ENCODE data around the gene TP53BP2. TPM values are rescaled to one million over a fixed set of nuclear protein-coding genes. Genes with fewer than 3 reads are reported as not detected.
"Not testable (repeated sequence)": the region's sequence is repeated elsewhere in the genome, so short reads cannot be mapped to it uniquely, and the experiment has no call there.

The TP53BP2 gene
- total RNA-seq, 1 donor from 2014 or later: 63.8 TPM

GRCh38 chr1:223843934-223844786 is 1.6 kb downstream of the TP53BP2 start:
- TF ChIP-seq CTCF (IDR thresholded peaks at IDR 0.05; ENCODE audit: unreplicated experiment): no peak
- peaks cover 34% of the 10 kb centered on the region for H3K4me1 Mint-ChIP-seq
- no peaks in the 10 kb centered on the region for H3K36me3 Mint-ChIP-seq
- H3K27ac Mint-ChIP-seq: peak overlapping the region; percentile 99
- no peaks in the 10 kb centered on the region for H3K9me3 Mint-ChIP-seq
- H3K27me3 Mint-ChIP-seq (ENCODE audit: low read depth): no peaks in the 10 kb centered on the region
- peak overlapping the region; percentile 95 for H3K4me3 Mint-ChIP-seq
- no peak for DNase-seq (ENCODE audit: low spot score in 2 of 2, unreplicated experiment in 2 of 2)

DNA sequence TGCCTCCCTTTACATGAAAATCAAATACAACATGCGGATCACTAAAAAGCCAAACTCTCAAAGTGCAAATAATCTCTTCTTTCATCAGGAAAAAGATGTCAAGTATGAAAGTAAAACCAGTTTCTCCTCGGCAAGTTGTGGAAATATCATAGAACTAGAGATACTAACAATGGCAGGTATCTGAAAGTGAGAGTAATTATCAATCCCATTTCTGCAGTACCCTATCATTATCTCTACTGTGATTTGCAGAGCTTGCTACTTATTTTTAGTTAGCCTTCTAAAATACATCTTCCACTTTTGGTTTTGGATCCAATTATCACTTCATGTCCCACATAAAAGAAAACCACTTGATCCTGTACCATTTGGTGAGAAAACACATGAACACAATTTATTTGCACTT is 3.0 kb downstream of the TP53BP2 start:
- H3K4me3 Mint-ChIP-seq: no peak overlapping the region
- TF ChIP-seq CTCF (IDR thresholded peaks at IDR 0.05; ENCODE audit: unreplicated experiment): no peak

DNA sequence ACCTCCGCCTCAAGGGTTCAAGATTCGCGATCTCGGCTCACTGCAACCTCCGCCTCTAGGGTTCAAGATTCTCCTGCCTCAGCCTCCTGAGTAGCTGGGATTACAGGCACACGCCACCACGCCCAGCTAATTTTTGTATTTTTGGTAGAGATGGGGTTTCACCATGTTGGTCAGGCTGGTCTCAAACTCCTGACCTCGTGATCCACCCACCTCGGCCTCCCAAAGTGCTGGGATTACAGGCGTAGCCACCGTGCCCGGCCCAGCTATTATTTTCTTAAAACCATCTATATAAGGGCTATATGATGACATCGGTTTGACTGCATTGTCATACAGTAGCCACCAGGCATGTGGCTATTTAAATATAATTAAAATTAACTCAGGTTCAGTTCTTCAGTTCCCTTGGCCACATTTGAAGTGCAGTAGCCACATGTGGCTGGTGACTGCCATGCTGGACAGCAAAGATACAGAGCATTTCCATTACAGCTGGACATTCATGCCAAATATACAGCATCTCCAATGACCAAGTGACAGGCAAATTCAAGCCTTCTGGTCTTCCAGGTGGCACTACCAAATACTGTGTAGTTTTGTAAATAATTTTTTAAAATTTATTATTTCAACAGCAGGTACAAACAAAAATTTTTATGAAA is 3.6 kb downstream of the TP53BP2 start:
- peaks cover 48% of the 10 kb centered on the region for H3K4me1 Mint-ChIP-seq
- not testable (repeated sequence) for H3K36me3 Mint-ChIP-seq; H3K27me3 Mint-ChIP-seq (ENCODE audit: low read depth)

More for the DNA sequence above, 3.0 kb downstream of the TP53BP2 start:
- Mint-ChIP-seq H3K36me3 (peaks cover 1% of the 10 kb centered on the region), H3K27ac (peak overlapping the region; percentile 15), H3K9me3 (no peaks in the 10 kb centered on the region), H3K4me1 (peaks cover 46% of the 10 kb centered on the region), H3K27me3 (ENCODE audit: low read depth) (no peaks in the 10 kb centered on the region)
- DNase-seq (ENCODE audit: low spot score in 2 of 2, unreplicated experiment in 2 of 2): no peak

GRCh38 chr1:223840254-223840653 is 5.5 kb downstream of the TP53BP2 start:
- Mint-ChIP-seq H3K27me3 (ENCODE audit: low read depth) (no peaks in the 10 kb centered on the region), H3K36me3 (peaks cover 1% of the 10 kb centered on the region), H3K4me3 (no peak overlapping the region), H3K27ac (peak overlapping the region; percentile 0), H3K9me3 (no peaks in the 10 kb centered on the region), H3K4me1 (peaks cover 41% of the 10 kb centered on the region)
- no peak for DNase-seq (ENCODE audit: low spot score in 2 of 2, unreplicated experiment in 2 of 2)
- no peak for TF ChIP-seq CTCF (IDR thresholded peaks at IDR 0.05; ENCODE audit: unreplicated experiment)

More for the DNA sequence above, 3.6 kb downstream of the TP53BP2 start:
- not testable (repeated sequence) for DNase-seq (ENCODE audit: low spot score in 2 of 2, unreplicated experiment in 2 of 2); H3K27ac Mint-ChIP-seq; H3K9me3 Mint-ChIP-seq; H3K4me3 Mint-ChIP-seq

- Mint-ChIP-seq H3K9me3 (no peaks in the 10 kb centered on the region), H3K4me1 (peaks cover 33% of the 10 kb centered on the region), H3K27me3 (ENCODE audit: low read depth) (no peaks in the 10 kb centered on the region), H3K27ac (peak overlapping the region; percentile 6), H3K36me3 (peaks cover 1% of the 10 kb centered on the region), H3K4me3 (no peak overlapping the region)
- TF ChIP-seq CTCF (IDR thresholded peaks at IDR 0.05; ENCODE audit: unreplicated experiment): no peak
- no peak for DNase-seq (ENCODE audit: low spot score in 2 of 2, unreplicated experiment in 2 of 2)
Observed at GRCh38 chr1:223838125-223838854, 7.5 kb downstream of the TP53BP2 start.

All from mesothelial cell of epicardium (in vitro differentiated cells).